SJSA1 (cell line): ENCODE results near the gene HOXC10. TPM values are rescaled to one million over a fixed set of nuclear protein-coding genes. Genes with fewer than 3 reads are reported as not detected.

Source experiments
- DNase-seq, 2 experiments: peaks; one replicate each; pipeline ENCODE4 v3.0.0-alpha.2; 2015 to 2020; ENCODE audit warnings: low spot score in 2 of 2, low read depth in 1 of 2
- H3K27ac ChIP-seq: fragments of 250-450 bp; sonication (Bioruptor Pico); 2 replicates; pipeline ENCODE4 v1.5.1; 2020; ENCODE audit warnings: mild to moderate bottlenecking, moderate library complexity
- H3K27me3 ChIP-seq: fragments of 250-450 bp; sonication (Bioruptor Pico); replicated peaks from 2 replicates; pipeline ENCODE4 v1.5.1; 2020; ENCODE audit warnings: mild to moderate bottlenecking, moderate library complexity
- H3K36me3 ChIP-seq: fragments of 250-450 bp; sonication (Bioruptor Pico); 2 replicates; pipeline ENCODE4 v1.5.1; 2020; ENCODE audit warnings: mild to moderate bottlenecking
- H3K4me1 ChIP-seq: fragments of 250-450 bp; sonication (Bioruptor Pico); replicated peaks from 2 replicates; pipeline ENCODE4 v1.6.1; 2021; ENCODE audit warnings: mild to moderate bottlenecking
- H3K4me3 ChIP-seq: fragments of 250-450 bp; sonication (Bioruptor Pico); 2 replicates; pipeline ENCODE4 v1.5.1; 2020; ENCODE audit warnings: mild to moderate bottlenecking
- H3K9me3 ChIP-seq: fragments of 250-450 bp; sonication (Bioruptor Pico); replicated peaks from 2 replicates; pipeline ENCODE4 v1.5.1; 2020; ENCODE audit warnings: mild to moderate bottlenecking
- total RNA-seq: library from RNA; depleted of rRNA; stranded (reverse); fragments of >200 nt; shearing (Covaris generic); gene quantifications from 2 replicates; pipeline ENCODE4 v1.2.3, GENCODE V29; 2014

Gene HOXC10
- total RNA-seq, 1 experiment from 2014 or later, result 7.5 TPM

DNA sequence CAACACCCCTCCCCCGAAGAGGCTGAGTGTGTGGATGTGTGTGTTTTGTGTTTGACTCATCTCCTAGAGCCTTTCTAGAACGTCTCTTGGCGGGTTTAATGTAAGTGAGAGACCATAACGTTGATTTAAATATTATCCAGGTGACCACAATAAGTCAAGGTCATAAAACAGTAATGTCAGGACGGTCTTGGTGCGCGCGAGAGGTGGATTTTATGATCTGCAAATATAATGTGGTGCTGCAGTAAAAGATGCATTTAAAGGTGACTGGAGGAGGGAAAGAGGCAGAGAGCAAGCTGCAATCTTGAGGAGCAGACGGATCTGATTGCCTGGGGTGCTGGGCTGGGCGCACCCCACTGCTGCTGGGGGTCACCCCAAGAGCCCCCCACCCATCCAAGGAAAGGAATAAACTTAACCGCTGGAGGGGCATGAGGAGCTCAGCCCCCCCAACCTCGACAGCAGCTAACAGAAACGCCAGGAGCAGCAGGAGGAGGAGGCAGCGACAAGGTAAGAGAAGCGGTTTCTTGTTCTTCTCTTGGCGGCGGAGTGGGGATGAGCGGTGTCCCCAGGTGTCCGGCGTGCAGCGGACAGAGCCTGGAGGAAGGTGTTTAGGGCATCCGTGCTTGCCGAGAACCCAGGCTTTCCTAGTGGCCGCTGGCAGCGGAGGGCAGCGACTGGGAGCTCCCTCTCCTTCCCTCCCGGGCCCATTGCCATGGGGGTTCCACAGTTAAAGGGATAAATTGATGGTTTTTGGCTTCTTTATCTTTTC is 5.5 kb downstream of the HOXC10 start:
- peak overlapping the region; percentile 33 for H3K27ac ChIP-seq
- peak overlapping the region; percentile 19 for H3K4me3 ChIP-seq
- H3K36me3 ChIP-seq, result peaks cover 7% of the 10 kb centered on the region; the same call in 1 of the 2 replicates
- H3K9me3 ChIP-seq, result no peaks in the 10 kb centered on the region
- DNase-seq, result peak in 1 of 2 experiments; percentile 72
- peaks cover 82% of the 10 kb centered on the region for H3K4me1 ChIP-seq
- no peaks in the 10 kb centered on the region for H3K27me3 ChIP-seq

DNA sequence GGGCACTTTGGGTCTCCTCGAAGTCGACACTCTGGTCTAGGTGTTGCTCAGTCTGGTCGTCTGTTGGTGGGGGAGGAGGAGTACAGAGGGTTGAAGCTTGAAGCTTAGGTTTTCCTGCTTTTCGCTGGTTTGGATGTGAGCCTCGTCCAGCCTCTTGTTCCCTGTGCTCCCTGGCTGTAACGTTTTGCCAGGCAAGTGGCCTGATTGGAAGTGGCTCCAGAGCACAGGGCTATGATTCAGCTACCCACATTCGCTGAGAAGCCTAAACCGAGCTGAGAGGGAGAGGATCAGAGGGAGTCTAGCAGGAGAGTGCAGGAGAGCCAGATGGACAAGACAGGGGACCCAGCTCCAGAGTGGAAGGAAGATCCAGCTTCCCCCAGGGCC is 6.1 kb downstream of the HOXC10 start:
- no peaks in the 10 kb centered on the region for H3K9me3 ChIP-seq
- H3K4me3 ChIP-seq, result peak overlapping the region; percentile 19
- H3K4me1 ChIP-seq, result peaks cover 81% of the 10 kb centered on the region
- H3K27ac ChIP-seq, result peak overlapping the region; percentile 33
- H3K27me3 ChIP-seq, result no peaks in the 10 kb centered on the region
- H3K36me3 ChIP-seq, result peaks cover 2% of the 10 kb centered on the region; the same call in 1 of the 2 replicates
- peak in 1 of 2 experiments; percentile 61 for DNase-seq

DNA sequence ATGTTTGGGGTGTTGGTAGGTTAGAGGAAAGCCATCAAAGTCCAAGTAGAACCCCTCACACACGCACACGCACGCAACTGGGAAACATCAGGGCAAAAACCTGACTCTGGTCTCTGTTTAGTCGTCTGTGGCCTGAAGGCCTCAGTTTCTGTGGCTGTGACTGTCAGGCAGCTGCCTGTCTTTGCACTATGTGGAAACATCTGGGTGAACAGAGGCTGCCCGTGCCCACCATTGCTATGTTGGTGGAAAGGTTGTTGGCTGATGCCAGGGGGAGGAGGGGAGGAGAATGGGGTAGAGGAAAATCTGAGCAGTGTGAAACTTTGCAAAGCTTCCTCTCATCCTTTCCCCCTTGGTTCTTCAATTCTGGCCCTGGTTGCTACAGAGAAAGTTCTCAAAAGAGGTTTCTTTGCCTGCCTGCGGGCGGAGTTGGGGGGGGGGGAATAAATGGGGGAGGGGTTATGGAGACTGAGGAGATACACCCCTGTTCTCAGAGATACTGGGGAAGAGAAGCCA is 7.5 kb downstream of the HOXC10 start:
- DNase-seq, result no peak
- Histone ChIP-seq H3K27me3 (no peaks in the 10 kb centered on the region), H3K4me3 (no peak overlapping the region; the same call in 1 of the 2 replicates), H3K27ac (peak overlapping the region; percentile 93), H3K36me3 (no peaks in the 10 kb centered on the region), H3K9me3 (no peaks in the 10 kb centered on the region), H3K4me1 (peaks cover 87% of the 10 kb centered on the region)

DNA sequence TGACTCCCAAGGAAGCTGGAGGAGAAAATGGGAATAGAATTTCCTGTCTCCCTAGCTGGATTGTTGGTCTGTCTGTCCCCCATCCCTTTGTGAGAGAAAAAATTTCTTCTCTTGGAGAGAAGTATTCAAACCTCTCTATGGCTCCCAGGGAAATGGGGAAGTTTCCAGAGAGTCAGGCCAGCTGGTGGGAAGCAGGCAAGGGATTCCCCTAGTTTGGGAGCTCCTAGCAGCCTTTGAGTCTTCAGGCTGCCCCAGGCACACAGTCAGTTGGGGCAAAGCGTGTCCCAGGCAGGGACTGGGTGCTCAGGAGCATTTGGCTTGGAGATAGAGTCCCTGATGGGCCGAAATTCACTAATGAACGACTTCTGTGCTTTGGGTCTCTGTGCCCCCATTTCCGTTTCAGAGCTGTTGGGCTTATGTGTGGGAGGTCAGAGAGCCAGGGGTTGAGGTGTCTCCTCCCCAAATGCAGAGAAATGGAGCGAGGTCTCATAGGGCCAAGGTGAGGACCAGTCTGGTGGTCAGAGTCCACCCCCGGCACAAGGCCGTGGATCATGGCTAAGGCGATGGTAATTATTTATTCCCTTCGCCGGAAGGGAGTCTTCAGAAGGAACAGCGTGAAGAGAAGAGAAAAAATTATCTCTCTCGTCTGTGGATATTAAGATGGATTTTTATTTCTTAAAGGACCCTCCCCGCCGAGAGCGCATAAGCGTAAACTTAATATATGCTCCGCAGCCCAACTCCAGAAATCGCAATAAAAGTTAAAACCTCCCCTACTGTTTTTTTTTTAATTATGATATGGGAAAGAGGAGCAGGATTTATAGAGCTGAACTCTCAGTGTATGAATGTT is 8.4 kb downstream of the HOXC10 start:
- Histone ChIP-seq H3K27ac (peak overlapping the region; percentile 93), H3K27me3 (no peaks in the 10 kb centered on the region), H3K36me3 (no peaks in the 10 kb centered on the region)

DNA sequence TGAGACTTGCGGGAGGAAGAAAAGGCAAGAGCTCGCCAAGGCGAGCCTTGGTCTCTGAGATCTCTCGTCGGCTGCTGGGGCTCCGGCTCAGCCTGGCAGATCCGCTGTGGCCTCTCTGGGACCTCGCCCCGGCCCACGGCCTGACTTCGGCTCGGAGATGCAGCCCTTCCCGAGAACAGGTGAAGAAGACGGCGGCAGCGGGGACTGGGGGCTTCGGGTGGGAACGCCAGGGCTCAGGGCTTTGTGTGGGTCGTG is 9.0 kb downstream of the HOXC10 start:
- no peak for DNase-seq
- Histone ChIP-seq H3K36me3 (no peaks in the 10 kb centered on the region), H3K4me3 (peak overlapping the region; percentile 49), H3K27me3 (no peaks in the 10 kb centered on the region), H3K4me1 (peaks cover 87% of the 10 kb centered on the region), H3K9me3 (no peaks in the 10 kb centered on the region), H3K27ac (peak overlapping the region; percentile 93)

More for the DNA sequence above, 8.4 kb downstream of the HOXC10 start:
- Histone ChIP-seq H3K4me1 (peaks cover 87% of the 10 kb centered on the region), H3K9me3 (no peaks in the 10 kb centered on the region), H3K4me3 (peak overlapping the region; percentile 49)
- peak in 1 of 2 experiments; percentile 66 for DNase-seq

DNA sequence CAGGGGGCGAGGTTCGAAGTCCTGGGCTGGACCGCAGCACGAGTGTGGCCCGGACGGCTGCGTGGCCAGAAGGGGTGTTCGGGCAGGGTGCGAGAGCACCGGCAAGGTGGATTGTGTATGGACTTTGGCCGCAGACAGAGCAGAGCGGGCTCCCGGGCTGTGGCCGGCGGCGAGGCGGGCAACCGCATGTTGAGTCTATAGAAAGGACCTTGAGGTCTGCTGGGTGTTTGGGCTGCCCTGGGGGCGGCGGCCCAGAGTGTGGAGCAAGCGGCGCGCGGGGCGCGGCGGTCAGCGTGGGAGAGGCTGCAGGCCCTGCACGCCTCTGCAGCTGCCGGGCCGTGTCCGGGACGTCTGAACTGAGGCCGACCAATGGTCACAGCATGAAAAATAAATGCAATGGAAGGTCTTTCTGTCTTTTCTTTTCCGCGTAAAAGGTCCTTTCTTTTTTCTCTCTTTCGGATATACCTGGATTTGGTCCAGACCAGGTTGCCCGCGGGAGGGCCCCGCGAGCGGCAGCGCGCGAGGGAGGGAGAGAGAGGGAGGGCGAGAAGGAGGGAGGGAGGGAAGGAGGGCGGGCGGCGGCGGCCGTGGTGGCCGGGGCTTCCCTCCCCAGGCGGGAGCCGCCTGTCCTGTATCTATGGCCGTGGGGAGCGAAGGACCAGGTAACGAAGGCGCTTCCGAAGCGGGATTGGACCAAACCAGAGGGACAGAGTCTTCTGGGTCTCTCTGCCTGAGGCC is 9.5 kb downstream of the HOXC10 start:
- no peaks in the 10 kb centered on the region for H3K9me3 ChIP-seq
- peak in 1 of 2 experiments; percentile 73 for DNase-seq
- H3K4me1 ChIP-seq, result peaks cover 83% of the 10 kb centered on the region
- no peaks in the 10 kb centered on the region for H3K36me3 ChIP-seq
- peak overlapping the region; percentile 49 for H3K4me3 ChIP-seq
- no peaks in the 10 kb centered on the region for H3K27me3 ChIP-seq
- peak overlapping the region; percentile 93 for H3K27ac ChIP-seq

DNA sequence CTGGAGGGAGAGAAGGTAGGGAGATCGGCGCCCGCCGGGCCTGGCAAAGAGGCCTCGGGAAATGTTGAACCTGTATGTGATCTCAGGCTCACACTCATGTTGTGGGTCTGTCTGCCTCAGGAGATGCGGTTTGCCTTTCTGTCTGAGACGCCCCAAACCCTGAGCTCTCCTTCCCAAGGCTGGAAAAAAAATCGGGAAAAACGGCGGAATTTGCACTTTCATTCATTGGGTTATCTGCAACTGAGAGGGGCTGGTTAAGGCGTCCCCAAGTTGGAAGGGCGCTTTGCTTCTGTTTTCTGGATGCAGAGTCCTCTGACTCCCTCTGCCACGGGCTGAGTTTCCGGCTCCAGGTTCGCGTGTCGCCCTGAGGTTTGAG is 10.0 kb downstream of the HOXC10 start:
- Histone ChIP-seq H3K36me3 (no peaks in the 10 kb centered on the region), H3K9me3 (no peaks in the 10 kb centered on the region), H3K4me3 (peak overlapping the region; percentile 49), H3K4me1 (peaks cover 77% of the 10 kb centered on the region), H3K27ac (peak overlapping the region; percentile 93), H3K27me3 (no peaks in the 10 kb centered on the region)
- peak in 1 of 2 experiments; percentile 78 for DNase-seq

DNA sequence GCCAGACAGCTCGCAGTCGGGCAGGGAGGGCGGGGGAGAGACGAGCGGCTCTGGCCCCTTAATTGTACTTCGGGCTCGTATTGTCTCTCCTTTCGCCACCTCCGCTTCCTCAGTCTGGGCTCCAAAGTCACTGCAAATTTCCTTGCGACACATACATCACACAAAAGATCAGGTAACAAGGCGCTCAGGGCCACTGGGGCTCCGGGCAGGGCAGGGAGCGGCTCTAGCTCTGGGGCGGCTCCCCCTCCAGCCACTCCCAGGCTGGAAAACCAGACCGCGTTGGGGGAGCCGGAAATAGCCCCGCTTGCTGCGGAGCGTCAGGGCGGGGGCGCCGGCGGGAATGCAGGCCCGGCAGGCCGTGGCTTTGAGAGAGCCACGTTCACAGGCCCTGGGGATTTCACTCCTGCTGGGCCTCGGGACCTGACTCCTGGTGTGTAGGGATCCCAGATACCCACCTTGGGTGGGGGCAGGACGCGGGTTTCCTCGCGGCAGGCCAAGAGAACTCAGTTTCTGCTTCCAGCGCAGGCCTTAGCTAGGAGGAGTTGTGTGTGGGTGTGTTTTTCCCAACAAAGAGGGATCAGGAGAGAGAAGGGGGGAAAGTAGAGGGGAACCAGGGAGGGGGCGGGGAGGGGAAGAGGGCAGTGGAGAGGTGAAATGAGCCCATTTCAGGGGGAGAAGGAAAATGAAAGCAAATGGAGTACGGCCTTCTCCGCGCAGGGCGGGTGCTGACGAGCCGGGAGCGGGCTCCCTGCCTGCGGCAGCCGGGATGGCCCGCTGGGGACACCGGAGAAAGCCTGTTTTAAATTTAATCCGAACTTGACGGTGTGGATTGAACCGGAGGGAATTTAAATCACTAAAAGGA is 10.7 kb downstream of the HOXC10 start:
- Histone ChIP-seq H3K4me1 (peaks cover 72% of the 10 kb centered on the region), H3K4me3 (peak overlapping the region; percentile 49), H3K9me3 (no peaks in the 10 kb centered on the region), H3K36me3 (no peaks in the 10 kb centered on the region), H3K27me3 (no peaks in the 10 kb centered on the region), H3K27ac (peak overlapping the region; percentile 93)
- peak; percentile 80 to 89 for DNase-seq

DNA sequence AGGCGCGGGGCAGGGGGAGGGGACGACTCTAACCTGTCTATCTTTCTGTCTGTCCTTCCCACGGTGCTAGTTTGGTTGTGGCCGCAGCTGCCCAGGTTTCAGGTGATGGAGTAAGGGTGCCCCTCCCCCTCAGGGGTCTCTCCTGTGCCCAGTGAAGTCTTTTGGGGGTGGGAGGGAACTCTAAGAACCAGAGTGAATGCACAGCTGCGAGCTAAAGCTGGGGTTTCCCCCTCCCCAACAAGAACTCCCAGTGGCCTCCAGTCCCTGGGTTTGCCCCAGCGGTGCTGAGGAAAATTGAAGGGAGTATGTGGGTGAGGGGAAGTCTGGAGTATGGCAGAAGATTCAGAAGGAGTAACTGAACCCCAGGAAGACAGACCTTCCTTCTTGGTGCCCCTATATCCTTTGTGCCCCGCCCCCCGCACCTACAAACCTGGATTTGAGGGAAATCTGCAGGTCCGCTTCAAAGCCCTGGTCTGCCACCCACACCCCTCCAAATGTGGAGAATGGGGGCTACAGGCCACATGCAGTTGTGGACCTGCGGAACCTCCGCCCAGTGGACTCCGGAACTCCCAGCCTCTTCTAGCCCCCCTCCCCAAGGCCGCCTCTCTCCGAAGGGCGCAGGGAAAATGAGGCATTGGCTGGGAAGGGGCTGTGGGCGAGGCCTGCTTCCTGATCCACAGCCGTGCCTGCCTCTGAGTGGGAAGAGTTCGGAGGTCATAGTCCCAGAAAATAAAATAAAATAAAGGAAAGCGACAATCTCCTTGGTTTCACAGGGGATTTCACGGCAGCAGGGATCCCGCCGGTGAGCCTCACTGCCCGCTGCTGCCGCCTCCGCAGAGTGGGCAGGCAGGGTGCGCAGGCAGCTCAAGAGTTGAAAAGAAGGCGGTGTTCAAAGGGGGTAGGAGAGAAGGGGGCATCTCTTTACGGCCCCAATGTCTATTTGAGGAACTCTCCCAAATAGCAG is 11.6 kb downstream of the HOXC10 start:
- Histone ChIP-seq H3K36me3 (no peaks in the 10 kb centered on the region), H3K4me1 (peaks cover 72% of the 10 kb centered on the region), H3K4me3 (peak overlapping the region; percentile 49), H3K9me3 (no peaks in the 10 kb centered on the region), H3K27me3 (no peaks in the 10 kb centered on the region), H3K27ac (peak overlapping the region; percentile 93)
- DNase-seq, result peak in 1 of 2 experiments; percentile 80

DNA sequence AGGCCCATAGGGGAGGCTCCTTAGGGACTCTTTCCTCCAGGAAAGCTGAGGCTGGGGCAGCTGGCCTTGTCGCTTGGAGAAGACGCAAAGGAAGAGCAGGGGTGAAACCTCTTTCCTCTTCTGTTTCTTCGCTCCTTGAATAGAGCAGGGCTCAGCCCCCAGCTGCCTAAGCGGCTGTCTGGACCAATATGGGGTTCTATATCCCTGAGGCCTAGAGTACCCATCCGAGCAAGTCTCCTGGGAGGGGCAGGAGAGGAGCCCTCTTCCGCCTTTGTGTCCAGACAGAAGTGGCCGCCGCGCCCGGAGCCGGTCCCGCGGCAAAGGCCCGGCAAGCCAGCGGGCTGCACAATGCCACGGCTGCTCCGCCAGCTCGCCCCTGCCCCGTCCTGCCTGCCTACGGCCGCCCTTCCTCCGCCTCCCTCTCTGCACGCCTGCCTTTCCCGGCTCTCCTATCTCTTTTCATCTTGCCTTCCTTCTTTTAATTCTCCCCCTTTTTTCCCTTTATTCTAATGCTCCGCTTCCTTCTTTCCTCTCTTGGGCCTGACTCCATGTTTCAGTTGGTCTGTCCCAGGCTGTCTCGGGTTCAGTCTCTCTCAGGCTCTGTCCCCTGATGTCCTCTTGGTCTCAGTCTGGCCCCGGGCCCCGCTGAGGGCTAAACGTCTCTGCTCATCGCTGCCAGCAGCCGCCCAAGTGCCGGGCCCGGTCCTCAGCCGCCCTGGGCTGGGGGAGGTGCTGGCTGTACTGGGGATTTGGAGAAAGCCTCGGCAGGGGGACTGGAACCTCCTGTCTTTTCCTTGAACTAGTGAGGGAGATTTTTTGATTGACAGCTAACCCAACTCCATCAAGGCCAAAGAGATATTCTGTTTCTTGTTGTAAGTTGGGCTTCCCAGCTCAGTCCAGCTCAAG is 12.5 kb downstream of the HOXC10 start:
- 0 out of 2 replicates have a peak, but pooled peaks cover 2% of the 10 kb centered on the region for H3K36me3 ChIP-seq
- peaks cover 64% of the 10 kb centered on the region for H3K4me1 ChIP-seq
- peak in 1 of 2 experiments; percentile 77 for DNase-seq
- no peaks in the 10 kb centered on the region for H3K27me3 ChIP-seq
- no peaks in the 10 kb centered on the region for H3K9me3 ChIP-seq
- H3K4me3 ChIP-seq, result peak overlapping the region; percentile 49
- peak overlapping the region; percentile 93 for H3K27ac ChIP-seq
